Activated CD4-positive, alpha-beta T cell treated with anti-CD3 and anti-CD28 coated beads, Interleukin-2, amount 50 U/mL, for 4 hours (primary cell): Measurements from ENCODE around the gene NAA25.

Experiments used
- DNase-seq, 2 experiments: peaks; one replicate each; pipeline ENCODE4 v3.0.0-alpha.2; 2020

NAA25 gene

GRCh38 chr12:112108202-112109079 lies at the start of gene NAA25:
NAA25 (minus strand) TSS chr12:112108783; CDS start chr12:112108773, 10 bp downstream.
- peak; percentile 80 to 82 for DNase-seq

- DNase-seq = no peak
These were observed 45.3 kb upstream of the NAA25 start for GRCh38 chr12:112153893-112154219.

- DNase-seq = no peak
These were observed 44.8 kb upstream of the NAA25 start for GRCh38 chr12:112153181-112153892.

- no peak for DNase-seq
These were observed 43.4 kb upstream of the NAA25 start for GRCh38 chr12:112151766-112152541.

- no peak for DNase-seq
These were observed 41.0 kb upstream of the NAA25 start for GRCh38 chr12:112149596-112149995.

- DNase-seq = no peak
These were observed 39.5 kb upstream of the NAA25 start for GRCh38 chr12:112148031-112148513.

GRCh38 chr12:112146123-112146522 lies 37.5 kb upstream of the NAA25 start:
- no peak for DNase-seq

- no peak for DNase-seq
These were observed 32.1 kb upstream of the NAA25 start for GRCh38 chr12:112140728-112141127.

- no peak for DNase-seq
These were observed 26.1 kb upstream of the NAA25 start for GRCh38 chr12:112134731-112135130.

GRCh38 chr12:112133418-112133817 lies 24.8 kb upstream of the NAA25 start:
- no peak for DNase-seq

GRCh38 chr12:112131686-112132085 lies 23.1 kb upstream of the NAA25 start:
- no peak for DNase-seq

GRCh38 chr12:112130441-112130998 lies 21.9 kb upstream of the NAA25 start:
- no peak for DNase-seq

- DNase-seq = no peak
These were observed 18.3 kb upstream of the NAA25 start for GRCh38 chr12:112126911-112127310.

- DNase-seq = no peak
These were observed 17.4 kb upstream of the NAA25 start for GRCh38 chr12:112126000-112126438.

GRCh38 chr12:112125250-112125999 lies 16.8 kb upstream of the NAA25 start, which contains the start of gene TRAFD1:
TRAFD1 (plus strand) TSS chr12:112125560; CDS start chr12:112130523, 4,963 bp downstream.
- peak; percentile 97 to 98 for DNase-seq

GRCh38 chr12:112124918-112125249 lies 16.3 kb upstream of the NAA25 start:
- DNase-seq = no peak

GRCh38 chr12:112122823-112123690 lies 14.5 kb upstream of the NAA25 start:
- DNase-seq = no peak

- no peak for DNase-seq
These were observed 13.4 kb upstream of the NAA25 start for GRCh38 chr12:112121780-112122565.

GRCh38 chr12:112117685-112118084 lies 9.1 kb upstream of the NAA25 start:
- no peak for DNase-seq
